GM23338 (cell line): ENCODE results near the gene ETV6. TPM values are rescaled to one million over a fixed set of nuclear protein-coding genes. Genes with fewer than 3 reads are reported as not detected.

ENCODE experiments used
- ATAC-seq: fragments of 200-7000 bp; cut with Tn5 transposase; 3 replicates; pipeline ENCODE4 v1.9.1; 2020
- DNase-seq: peaks from one replicate; pipeline ENCODE4 v3.0.0-alpha.2; 2015; ENCODE audit warnings: low spot score
- H2AFZ ChIP-seq: fragments of 200-600 bp; sonication (generic); 2 replicates; pipeline ENCODE4 v1.8.0; 2016; ENCODE audit warnings: antibody characterized with exemption, mild to moderate bottlenecking, moderate library complexity
- H3F3A ChIP-seq: fragments of 200-600 bp; sonication (generic); replicated peaks from 2 replicates; pipeline ENCODE4 v1.8.0; 2017; ENCODE audit warnings: antibody characterized with exemption, mixed run types, low read depth
- H3K27ac ChIP-seq: fragments of 200-600 bp; sonication (generic); 2 replicates; pipeline ENCODE4 v1.6.1; 2016; ENCODE audit warnings: low read depth
- H3K27me3 ChIP-seq: fragments of 200-600 bp; sonication (generic); 2 replicates; pipeline ENCODE4 v1.8.0; 2016; ENCODE audit warnings: mild to moderate bottlenecking, mixed run types, moderate library complexity; ENCODE audit not compliant: insufficient read depth
- H3K36me3 ChIP-seq: fragments of 200-600 bp; sonication (generic); 2 replicates; pipeline ENCODE4 v1.8.0; 2016; ENCODE audit warnings: mild to moderate bottlenecking; ENCODE audit not compliant: insufficient read depth
- H3K4me1 ChIP-seq: fragments of 200-600 bp; sonication (generic); 2 replicates; pipeline ENCODE4 v1.8.0; 2016; ENCODE audit warnings: mild to moderate bottlenecking, moderate library complexity; ENCODE audit not compliant: insufficient read depth
- H3K4me2 ChIP-seq: fragments of 200-600 bp; sonication (generic); 2 replicates; pipeline ENCODE4 v1.7.1; 2017; ENCODE audit warnings: mixed run types
- H3K4me3 ChIP-seq: fragments of 200-600 bp; sonication (generic); 2 replicates; pipeline ENCODE4 v1.6.1; 2016; ENCODE audit warnings: mixed run types
- H3K79me2 ChIP-seq: fragments of 200-600 bp; sonication (generic); replicated peaks from 2 replicates; pipeline ENCODE4 v1.8.0; 2017; ENCODE audit warnings: mild to moderate bottlenecking; ENCODE audit not compliant: insufficient read depth
- H3K9me2 ChIP-seq: fragments of 200-600 bp; sonication (generic); 2 replicates; pipeline ENCODE4 v1.8.0; 2017; ENCODE audit not compliant: insufficient read depth
- H4K20me1 ChIP-seq: fragments of 200-600 bp; sonication (generic); replicated peaks from 2 replicates; pipeline ENCODE4 v1.8.0; 2017; ENCODE audit warnings: mild to moderate bottlenecking; ENCODE audit not compliant: insufficient read depth
- H3K27ac Mint-ChIP-seq: 2 replicates; pipeline ENCODE4 v1.8.0; 2020; ENCODE audit warnings: inconsistent platforms, mild to moderate bottlenecking, moderate library complexity, mixed read lengths
- H3K27me3 Mint-ChIP-seq: 3 replicates; pipeline ENCODE4 v1.8.0; 2022; ENCODE audit warnings: low read depth, mild to moderate bottlenecking, moderate library complexity, mixed read lengths, inconsistent platforms; ENCODE audit not compliant: insufficient read depth, poor library complexity
- H3K36me3 Mint-ChIP-seq: 3 replicates; pipeline ENCODE4 v1.8.0; 2021; ENCODE audit warnings: low read depth, mild to moderate bottlenecking, inconsistent platforms, moderate library complexity, mixed read lengths
- H3K4me1 Mint-ChIP-seq: 3 replicates; pipeline ENCODE4 v1.8.0; 2020; ENCODE audit warnings: mild to moderate bottlenecking, inconsistent platforms, mixed read lengths
- H3K4me3 Mint-ChIP-seq: 3 replicates; pipeline ENCODE4 v1.8.0; 2021; ENCODE audit warnings: moderate library complexity, mild to moderate bottlenecking, inconsistent platforms, mixed read lengths
- H3K9me3 Mint-ChIP-seq: 3 replicates; pipeline ENCODE4 v1.8.0; 2020; ENCODE audit warnings: moderate library complexity, mild to moderate bottlenecking, inconsistent platforms, mixed read lengths
- CREB1 ChIP-seq: fragments of 250-450 bp; sonication (Bioruptor Pico); IDR thresholded peaks from 2 replicates; pipeline ENCODE4 v1.5.0; 2020; ENCODE audit warnings: low read depth, mild to moderate bottlenecking, moderate library complexity
- EZH2phosphoT487 ChIP-seq: fragments of 200-600 bp; sonication (generic); IDR thresholded peaks from one replicate; pipeline ENCODE4 v1.8.1; 2018; ENCODE audit warnings: antibody characterized with exemption; ENCODE audit not compliant: unreplicated experiment
- JUNB ChIP-seq: IDR thresholded peaks from one replicate; pipeline ENCODE4 v1.6.1; 2016; ENCODE audit warnings: antibody characterized with exemption; ENCODE audit not compliant: unreplicated experiment
- NANOG ChIP-seq: IDR thresholded peaks from 2 replicates; pipeline ENCODE4 v1.6.1; 2016; ENCODE audit warnings: antibody characterized with exemption, borderline replicate concordance
- POLR2AphosphoS5 ChIP-seq: IDR thresholded peaks from 2 replicates; pipeline ENCODE4 v1.6.1; 2016; ENCODE audit warnings: antibody characterized with exemption, low read depth
- STAT1 ChIP-seq: IDR thresholded peaks from one replicate; pipeline ENCODE4 v1.6.1; 2016; ENCODE audit warnings: antibody characterized with exemption; ENCODE audit not compliant: unreplicated experiment
- ZNF114 ChIP-seq: fragments of 250-450 bp; sonication (Bioruptor Pico); IDR thresholded peaks from 2 replicates; pipeline ENCODE4 v1.5.0; 2020; ENCODE audit warnings: mild to moderate bottlenecking, moderate library complexity
- ZNF331 ChIP-seq: fragments of 250-450 bp; sonication (Bioruptor Pico); IDR thresholded peaks from 2 replicates; pipeline ENCODE4 v1.5.0; 2020; ENCODE audit warnings: low read depth, mild to moderate bottlenecking, moderate library complexity
- polyA plus RNA-seq: library from polyadenylated mRNA; unstranded; fragments of >200 nt; fragmentation: Nextera tagmentation; extraction: Ambion mirVana; gene quantifications from 2 replicates; pipeline ENCODE4 v1.2.1, GENCODE V29; 2016
- total RNA-seq: library from RNA; depleted of rRNA; stranded (reverse); fragments of >200 nt; shearing (Covaris generic); gene quantifications from 2 replicates; pipeline ENCODE4 v1.2.3, GENCODE V29; 2014
- TF ChIP-seq, protein P1 (sequence below): IDR thresholded peaks from 2 replicates; pipeline ENCODE4 v1.6.1; 2016; ENCODE audit warnings: antibody characterized with exemption
- TF ChIP-seq, protein P2 (sequence below), 2 experiments: fragments of 200-600 bp in 1 of 2; sonication (generic) in 1 of 2; conservative IDR thresholded peaks; 2 replicates each; pipeline versions ENCODE4 v1.5.1 to v1.6.1; 2016 to 2017; ENCODE audit warnings: antibody characterized with exemption in 2 of 2, low read depth in 2 of 2, mild to moderate bottlenecking in 2 of 2, moderate library complexity in 1 of 2
- TF ChIP-seq, protein P3 (sequence below): IDR thresholded peaks from one replicate; pipeline ENCODE4 v1.6.1; 2018; ENCODE audit warnings: antibody characterized with exemption; ENCODE audit not compliant: unreplicated experiment

ETV6 gene
- total and polyA plus RNA-seq, 2 experiments from 2014 or later, result 7.5 to 15.1 TPM

DNA sequence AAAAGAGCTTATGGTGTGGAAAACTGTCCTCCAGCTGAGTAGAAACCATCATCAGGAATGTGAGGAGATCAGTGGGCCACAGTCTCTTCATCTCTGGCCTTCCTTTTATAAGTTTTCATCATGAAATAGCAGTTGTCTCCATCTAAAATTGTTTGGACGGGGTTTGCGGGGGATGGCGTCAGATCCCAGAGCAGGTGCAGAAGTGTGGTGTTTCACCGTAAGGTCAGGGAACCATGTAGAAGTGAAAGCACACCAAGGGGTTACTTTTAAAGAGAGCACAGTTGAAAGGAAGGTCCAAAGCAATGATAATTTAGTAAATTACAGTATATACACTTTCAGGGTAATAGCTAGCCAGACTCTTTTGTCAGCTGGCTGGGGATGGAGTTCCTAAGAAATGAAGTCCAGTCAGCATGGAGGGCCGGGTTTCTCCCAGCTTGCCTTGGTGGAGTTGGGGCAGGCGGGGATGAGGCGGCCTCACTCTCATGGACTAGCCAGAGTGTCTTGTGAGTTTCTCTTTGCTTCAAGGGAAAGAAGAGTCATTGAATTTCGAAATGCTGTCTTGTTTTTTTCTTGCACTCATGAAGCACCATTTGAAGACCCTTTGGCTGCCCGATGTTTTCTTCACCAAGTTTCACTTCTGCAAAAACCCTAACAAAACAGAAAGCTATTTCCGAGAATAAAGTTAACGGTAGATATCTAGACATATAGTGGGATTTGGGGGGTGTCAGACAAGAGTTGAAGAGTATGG lies 100.6 kb downstream of the ETV6 start:
- no peak for TF ChIP-seq ZNF114 (CRISPR knock-in tag)
- TF ChIP-seq NANOG, result no peak
- TF ChIP-seq, protein P1, sequence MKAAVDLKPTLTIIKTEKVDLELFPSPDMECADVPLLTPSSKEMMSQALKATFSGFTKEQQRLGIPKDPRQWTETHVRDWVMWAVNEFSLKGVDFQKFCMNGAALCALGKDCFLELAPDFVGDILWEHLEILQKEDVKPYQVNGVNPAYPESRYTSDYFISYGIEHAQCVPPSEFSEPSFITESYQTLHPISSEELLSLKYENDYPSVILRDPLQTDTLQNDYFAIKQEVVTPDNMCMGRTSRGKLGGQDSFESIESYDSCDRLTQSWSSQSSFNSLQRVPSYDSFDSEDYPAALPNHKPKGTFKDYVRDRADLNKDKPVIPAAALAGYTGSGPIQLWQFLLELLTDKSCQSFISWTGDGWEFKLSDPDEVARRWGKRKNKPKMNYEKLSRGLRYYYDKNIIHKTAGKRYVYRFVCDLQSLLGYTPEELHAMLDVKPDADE, result no peak
- no peak for TF ChIP-seq EZH2phosphoT487
- TF ChIP-seq CREB1 (CRISPR knock-in tag), result no peak
- TF ChIP-seq POLR2AphosphoS5, result no peak
- TF ChIP-seq JUNB, result no peak
- peaks cover 46% of the 10 kb centered on the region for H3K4me1 Mint-ChIP-seq
- H3K4me3 Mint-ChIP-seq, result no peak overlapping the region
- no peak for DNase-seq
- H3K36me3 ChIP-seq, result no peaks in the 10 kb centered on the region
- H3K4me2 ChIP-seq, result no peak overlapping the region
- H3K9me2 ChIP-seq, result no peaks in the 10 kb centered on the region; the same call in none of the 2 replicates
- H3K27me3 ChIP-seq, result no peaks in the 10 kb centered on the region
- no peaks in the 10 kb centered on the region for H3F3A ChIP-seq
- H3K4me1 ChIP-seq, result peaks cover 32% of the 10 kb centered on the region
- H3K36me3 Mint-ChIP-seq, result no peaks in the 10 kb centered on the region
- peaks cover 9% of the 10 kb centered on the region; the same call in 1 of the 2 replicates for H3K79me2 ChIP-seq
- H3K9me3 Mint-ChIP-seq, result no peaks in the 10 kb centered on the region; the same call in 2 of the 3 replicates
- H3K4me3 ChIP-seq, result no peak overlapping the region
- H4K20me1 ChIP-seq, result no peaks in the 10 kb centered on the region
- H3K27ac ChIP-seq, result no peak overlapping the region
- peaks cover 6% of the 10 kb centered on the region for H3K27me3 Mint-ChIP-seq
- no peak overlapping the region for H2AFZ ChIP-seq
- H3K27ac Mint-ChIP-seq, result no peak overlapping the region
- no peak for ATAC-seq

DNA sequence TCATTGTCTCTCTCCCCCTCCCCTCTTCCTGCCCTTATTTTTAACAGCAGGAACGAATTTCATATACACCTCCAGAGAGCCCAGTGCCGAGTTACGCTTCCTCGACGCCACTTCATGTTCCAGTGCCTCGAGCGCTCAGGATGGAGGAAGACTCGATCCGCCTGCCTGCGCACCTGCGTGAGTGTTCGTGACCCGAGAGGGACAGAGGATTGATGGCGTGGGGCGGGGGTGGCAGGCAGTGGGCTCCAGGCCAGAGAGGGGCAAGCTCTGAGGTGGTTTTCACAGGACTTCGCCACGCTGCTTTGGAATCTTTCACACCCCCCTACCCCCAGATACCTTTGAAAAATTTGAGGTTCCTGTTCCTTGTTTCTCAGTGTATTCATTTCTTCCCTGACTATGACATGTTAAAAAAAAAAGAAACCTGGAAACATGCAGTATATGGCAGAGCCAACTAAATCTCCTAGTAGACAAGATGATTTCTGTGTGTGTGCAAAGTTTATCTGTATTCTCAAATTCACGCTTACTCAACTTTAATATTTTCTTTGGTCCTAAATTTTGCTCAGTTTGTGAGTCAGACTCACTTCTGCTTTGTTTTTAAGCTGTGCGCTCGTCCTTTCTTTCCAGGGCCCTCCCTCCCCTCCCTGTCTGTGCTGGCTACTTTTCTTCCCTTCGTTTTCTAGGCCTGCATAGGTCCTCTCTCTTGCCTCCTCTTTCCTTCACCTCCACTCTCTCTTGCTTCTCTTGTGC lies 103.1 kb downstream of the ETV6 start:
- ATAC-seq, result peak; percentile 18
- Histone ChIP-seq H3K27ac (no peak overlapping the region), H3K4me2 (peak overlapping the region; percentile 41), H3K79me2 (peaks cover 4% of the 10 kb centered on the region; the same call in 1 of the 2 replicates), H2AFZ (no peak overlapping the region), H3K4me1 (peaks cover 29% of the 10 kb centered on the region), H3K9me2 (no peaks in the 10 kb centered on the region; the same call in none of the 2 replicates), H3K4me3 (no peak overlapping the region; the same call in 1 of the 2 replicates), H4K20me1 (no peaks in the 10 kb centered on the region), H3K36me3 (no peaks in the 10 kb centered on the region), H3F3A (no peaks in the 10 kb centered on the region), H3K27me3 (no peaks in the 10 kb centered on the region)
- Mint-ChIP-seq H3K27me3 (peaks cover 3% of the 10 kb centered on the region), H3K27ac (peak overlapping the region; percentile 77), H3K4me3 (peak overlapping the region; percentile 15; the same call in 2 of the 3 replicates), H3K9me3 (no peaks in the 10 kb centered on the region; the same call in 2 of the 3 replicates), H3K36me3 (no peaks in the 10 kb centered on the region), H3K4me1 (peaks cover 42% of the 10 kb centered on the region)
- DNase-seq, result peak; percentile 35
- no peak for TF ChIP-seq POLR2AphosphoS5
- no peak for TF ChIP-seq NANOG
- TF ChIP-seq, protein P2, sequence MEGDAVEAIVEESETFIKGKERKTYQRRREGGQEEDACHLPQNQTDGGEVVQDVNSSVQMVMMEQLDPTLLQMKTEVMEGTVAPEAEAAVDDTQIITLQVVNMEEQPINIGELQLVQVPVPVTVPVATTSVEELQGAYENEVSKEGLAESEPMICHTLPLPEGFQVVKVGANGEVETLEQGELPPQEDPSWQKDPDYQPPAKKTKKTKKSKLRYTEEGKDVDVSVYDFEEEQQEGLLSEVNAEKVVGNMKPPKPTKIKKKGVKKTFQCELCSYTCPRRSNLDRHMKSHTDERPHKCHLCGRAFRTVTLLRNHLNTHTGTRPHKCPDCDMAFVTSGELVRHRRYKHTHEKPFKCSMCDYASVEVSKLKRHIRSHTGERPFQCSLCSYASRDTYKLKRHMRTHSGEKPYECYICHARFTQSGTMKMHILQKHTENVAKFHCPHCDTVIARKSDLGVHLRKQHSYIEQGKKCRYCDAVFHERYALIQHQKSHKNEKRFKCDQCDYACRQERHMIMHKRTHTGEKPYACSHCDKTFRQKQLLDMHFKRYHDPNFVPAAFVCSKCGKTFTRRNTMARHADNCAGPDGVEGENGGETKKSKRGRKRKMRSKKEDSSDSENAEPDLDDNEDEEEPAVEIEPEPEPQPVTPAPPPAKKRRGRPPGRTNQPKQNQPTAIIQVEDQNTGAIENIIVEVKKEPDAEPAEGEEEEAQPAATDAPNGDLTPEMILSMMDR (conservative IDR thresholded peaks at IDR 0.05; ENCODE audit: low read depth in 2 of 2), result no peak
- no peak for TF ChIP-seq ZNF331 (CRISPR knock-in tag)
- TF ChIP-seq, protein P3, sequence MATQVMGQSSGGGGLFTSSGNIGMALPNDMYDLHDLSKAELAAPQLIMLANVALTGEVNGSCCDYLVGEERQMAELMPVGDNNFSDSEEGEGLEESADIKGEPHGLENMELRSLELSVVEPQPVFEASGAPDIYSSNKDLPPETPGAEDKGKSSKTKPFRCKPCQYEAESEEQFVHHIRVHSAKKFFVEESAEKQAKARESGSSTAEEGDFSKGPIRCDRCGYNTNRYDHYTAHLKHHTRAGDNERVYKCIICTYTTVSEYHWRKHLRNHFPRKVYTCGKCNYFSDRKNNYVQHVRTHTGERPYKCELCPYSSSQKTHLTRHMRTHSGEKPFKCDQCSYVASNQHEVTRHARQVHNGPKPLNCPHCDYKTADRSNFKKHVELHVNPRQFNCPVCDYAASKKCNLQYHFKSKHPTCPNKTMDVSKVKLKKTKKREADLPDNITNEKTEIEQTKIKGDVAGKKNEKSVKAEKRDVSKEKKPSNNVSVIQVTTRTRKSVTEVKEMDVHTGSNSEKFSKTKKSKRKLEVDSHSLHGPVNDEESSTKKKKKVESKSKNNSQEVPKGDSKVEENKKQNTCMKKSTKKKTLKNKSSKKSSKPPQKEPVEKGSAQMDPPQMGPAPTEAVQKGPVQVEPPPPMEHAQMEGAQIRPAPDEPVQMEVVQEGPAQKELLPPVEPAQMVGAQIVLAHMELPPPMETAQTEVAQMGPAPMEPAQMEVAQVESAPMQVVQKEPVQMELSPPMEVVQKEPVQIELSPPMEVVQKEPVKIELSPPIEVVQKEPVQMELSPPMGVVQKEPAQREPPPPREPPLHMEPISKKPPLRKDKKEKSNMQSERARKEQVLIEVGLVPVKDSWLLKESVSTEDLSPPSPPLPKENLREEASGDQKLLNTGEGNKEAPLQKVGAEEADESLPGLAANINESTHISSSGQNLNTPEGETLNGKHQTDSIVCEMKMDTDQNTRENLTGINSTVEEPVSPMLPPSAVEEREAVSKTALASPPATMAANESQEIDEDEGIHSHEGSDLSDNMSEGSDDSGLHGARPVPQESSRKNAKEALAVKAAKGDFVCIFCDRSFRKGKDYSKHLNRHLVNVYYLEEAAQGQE, result no peak
- TF ChIP-seq CREB1 (CRISPR knock-in tag), result no peak
- TF ChIP-seq EZH2phosphoT487, result no peak
- no peak for TF ChIP-seq STAT1
